HG02884 (cell line): ENCODE data around the gene HELT.
"Not testable (repeated sequence)": the region's sequence is repeated elsewhere in the genome, so short reads cannot be mapped to it uniquely, and the experiment has no call there.

Source experiments
- ATAC-seq: cut with Tn5 transposase; IDR thresholded peaks from one replicate; pipeline ENCODE4 v1.9.1; 2021; ENCODE audit warnings: mild to moderate bottlenecking, moderate library complexity; ENCODE audit not compliant: unreplicated experiment

HELT gene, protein sequence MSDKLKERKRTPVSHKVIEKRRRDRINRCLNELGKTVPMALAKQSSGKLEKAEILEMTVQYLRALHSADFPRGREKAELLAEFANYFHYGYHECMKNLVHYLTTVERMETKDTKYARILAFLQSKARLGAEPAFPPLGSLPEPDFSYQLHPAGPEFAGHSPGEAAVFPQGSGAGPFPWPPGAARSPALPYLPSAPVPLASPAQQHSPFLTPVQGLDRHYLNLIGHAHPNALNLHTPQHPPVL

DNA sequence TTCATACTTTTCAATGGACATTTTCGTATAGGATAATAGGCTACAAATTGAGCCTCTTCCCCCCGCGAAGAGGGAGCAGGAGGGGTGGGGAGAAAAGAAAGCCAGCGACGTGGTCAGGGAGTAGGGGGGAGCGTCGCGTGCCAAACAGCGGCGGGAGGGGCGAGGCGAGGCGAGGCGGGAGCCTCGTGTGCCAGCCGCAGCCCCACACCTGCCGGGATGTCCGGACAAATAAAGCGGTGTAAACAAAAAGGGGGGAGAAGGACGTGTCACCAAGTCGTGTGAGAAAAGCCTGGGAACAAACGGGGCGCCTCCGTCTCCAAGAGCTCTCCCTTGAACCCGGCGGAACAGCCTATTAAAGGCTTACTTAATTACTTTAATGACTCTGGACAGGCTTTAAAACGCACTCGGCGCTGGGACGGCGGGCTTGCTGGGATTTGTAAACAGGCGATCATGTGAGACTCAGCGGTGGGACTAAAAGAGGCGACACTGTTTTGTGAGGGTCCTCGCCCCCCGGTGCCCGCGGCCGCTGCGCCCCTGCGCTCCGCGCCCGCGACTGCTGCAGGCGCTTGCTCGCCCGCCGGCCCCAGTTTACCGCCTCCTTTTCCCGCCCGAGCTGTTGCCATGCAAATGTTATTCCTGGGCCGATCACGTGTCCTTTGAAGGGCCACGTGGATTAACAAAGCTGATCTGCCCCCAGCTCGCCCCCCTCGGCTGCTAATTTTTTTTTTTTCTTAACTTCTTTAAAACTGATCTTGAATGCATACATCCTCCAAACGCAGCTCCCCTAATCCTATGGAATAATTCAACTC lies at the start of gene HELT:
Gene HELT, plus strand, starts transcription at position 527 of the 809 bp plus-strand sequence. CDS start 439 bp downstream, outside the sequence.
- no peak for ATAC-seq

DNA sequence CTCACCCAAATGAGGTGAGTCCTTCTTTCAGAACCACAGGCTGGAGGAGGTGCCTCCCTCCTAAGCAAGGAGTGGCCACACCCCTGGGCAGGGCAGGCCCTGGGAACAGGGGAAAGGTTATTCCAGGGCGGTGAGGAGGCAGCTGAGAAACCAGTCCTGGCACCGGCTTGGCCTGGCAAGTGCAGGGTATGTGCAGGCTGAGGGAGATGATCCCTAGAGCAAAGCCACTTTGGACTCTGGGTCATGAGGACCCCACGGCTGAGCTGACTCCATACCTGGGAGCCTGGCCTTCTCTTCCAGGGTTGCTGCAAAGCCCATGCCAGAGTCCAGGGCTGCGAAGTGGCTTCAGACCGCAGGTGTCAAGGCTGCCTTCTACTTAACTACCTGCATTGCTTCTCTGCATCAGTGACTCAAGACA lies 49.5 kb upstream of the HELT start:
- ATAC-seq = no peak

DNA sequence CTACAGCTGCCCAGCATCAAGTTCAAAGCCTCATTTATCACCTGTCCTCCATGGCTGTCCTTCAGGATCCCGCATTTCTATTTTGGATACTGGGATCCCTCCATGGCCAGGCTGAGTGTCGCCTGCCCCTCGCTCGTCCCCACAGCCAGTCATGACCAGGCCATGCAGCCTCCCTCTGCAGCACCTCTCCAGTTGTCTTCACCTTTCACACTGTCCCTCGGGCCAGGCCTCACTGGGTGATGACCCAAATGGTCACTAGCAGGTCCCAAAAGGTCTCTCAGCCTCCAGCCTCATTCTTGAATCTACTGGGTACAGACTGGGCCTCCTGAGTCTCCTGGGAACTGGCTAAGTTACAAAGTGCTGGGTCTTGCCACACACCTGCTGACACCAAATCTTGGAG lies 48.7 kb upstream of the HELT start:
- ATAC-seq = no peak

DNA sequence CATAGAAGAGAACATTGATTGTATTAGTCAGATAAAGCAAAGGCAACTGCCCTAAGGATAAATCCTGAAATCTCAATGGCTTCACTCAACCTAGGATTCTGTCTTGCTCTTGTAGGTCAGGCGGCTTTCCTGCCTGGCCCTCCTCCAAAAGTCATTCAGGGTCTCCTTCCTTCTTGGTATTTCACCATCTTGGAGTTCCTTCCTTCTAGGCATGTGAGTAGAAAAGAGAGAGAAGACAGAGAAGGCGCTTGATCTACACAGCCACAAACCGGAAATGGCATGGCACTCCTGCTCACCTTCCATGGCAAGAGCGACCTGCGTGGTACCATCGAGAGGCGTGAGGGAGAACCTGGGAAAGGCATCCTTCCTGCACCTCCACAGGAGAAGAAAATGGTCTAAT lies 45.3 kb upstream of the HELT start:
- ATAC-seq = no peak

DNA sequence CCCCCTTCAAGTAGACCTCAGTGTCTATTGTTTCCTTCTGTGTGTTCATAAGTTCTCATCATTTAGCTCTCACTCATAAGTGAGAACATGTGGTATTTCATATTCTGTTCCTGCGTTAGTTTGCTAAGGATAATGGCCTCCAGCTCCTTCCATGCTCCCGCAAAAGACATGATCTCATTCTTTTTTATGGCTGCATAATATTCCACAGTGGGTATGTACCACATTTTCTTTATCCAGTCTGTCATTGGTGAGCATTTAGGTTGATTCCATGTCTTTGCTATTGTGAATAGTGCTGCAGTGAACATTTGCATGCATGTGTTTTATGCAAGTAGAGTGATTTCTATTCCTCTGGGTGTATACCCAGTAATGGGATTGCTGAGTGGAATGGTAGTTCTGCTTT lies 41.9 kb upstream of the HELT start:
- ATAC-seq = not testable (repeated sequence)

DNA sequence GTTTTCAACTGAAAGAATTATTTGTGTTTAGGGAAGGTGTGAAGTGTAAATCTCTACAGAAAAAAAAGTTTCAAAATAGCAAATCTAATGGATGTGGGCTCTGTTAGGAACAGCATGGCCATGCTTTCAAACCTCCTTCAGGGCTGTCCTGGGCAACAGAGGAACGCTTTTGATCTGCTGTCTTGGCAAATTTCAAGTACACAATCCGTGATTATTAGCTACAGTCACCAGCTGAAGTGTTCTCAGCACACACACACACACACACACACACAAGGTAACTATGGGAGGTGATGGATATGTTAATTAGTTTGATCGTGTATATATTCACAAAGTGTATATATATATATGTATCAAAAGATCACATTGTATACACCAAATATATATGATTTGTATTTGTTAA lies 40.5 kb upstream of the HELT start:
- no peak for ATAC-seq

DNA sequence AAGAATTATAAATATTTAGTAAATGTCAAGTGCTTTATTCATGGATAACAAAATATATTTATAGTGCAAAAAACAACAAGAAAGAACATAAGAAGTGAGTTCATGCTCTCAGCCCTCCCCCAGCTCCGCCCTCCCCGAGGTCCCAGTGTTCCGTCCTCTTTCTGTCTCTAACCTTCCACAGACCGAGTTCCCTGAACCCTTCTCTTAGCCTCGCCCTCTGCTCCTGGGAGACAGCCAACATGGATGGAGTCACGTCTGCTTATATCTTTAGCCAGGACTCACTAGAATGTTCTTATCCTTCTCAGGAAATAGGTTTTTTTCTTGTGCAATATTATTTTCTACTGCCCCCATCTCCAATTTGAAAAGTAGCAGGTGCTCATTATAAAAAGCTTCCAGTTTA lies 40.1 kb upstream of the HELT start:
- ATAC-seq = no peak

DNA sequence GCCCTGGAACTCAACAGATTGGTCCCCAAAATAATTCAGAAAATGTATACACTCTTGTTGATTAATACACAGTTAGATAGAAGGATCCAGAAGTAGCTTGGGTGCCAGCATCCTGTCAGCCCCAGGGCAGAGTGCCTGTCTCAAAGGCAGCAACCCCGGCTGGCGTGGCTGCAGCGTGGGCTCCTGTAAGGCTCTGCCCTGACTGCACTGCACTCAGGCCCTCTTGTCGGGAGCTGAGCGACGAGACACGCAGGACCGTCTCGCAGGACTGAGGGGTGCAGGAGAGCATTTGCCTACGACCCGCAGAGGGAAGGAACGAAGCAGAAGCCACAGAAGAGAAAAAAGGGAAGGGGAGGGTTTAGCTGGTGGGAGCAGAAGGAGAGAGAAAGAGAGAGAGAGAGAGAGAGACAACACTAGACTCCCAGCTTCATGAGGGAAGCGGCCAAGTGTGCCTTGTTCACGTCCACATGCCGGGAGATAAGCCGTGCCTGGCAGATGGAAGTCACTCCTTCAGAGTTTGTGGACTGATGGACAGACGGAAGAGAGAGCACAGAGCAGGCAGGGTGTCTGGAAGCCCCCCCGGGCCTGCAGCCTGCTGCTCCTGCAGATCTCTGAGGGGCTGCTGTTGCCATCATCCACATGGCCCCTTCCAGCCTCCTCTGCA lies 38.7 kb upstream of the HELT start:
- no peak for ATAC-seq

DNA sequence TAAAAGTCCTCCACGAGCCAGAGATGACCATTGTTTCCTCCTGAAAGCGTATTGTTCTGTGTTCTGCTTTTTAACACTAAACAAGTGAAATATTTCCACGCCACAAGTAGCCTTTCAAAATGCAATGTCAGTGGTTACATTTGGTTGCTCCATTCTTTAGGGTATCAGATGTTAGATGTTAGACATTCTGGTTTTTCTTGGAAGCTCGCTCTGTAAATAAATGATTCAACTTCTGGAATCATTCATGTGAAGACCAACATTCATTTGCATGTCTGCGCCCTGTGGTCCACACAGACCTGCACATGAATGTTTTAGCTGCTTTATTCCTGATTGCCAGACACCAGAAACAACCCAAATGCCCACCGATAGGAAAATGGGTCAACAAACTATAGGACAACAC lies 38.0 kb upstream of the HELT start:
- no peak for ATAC-seq

DNA sequence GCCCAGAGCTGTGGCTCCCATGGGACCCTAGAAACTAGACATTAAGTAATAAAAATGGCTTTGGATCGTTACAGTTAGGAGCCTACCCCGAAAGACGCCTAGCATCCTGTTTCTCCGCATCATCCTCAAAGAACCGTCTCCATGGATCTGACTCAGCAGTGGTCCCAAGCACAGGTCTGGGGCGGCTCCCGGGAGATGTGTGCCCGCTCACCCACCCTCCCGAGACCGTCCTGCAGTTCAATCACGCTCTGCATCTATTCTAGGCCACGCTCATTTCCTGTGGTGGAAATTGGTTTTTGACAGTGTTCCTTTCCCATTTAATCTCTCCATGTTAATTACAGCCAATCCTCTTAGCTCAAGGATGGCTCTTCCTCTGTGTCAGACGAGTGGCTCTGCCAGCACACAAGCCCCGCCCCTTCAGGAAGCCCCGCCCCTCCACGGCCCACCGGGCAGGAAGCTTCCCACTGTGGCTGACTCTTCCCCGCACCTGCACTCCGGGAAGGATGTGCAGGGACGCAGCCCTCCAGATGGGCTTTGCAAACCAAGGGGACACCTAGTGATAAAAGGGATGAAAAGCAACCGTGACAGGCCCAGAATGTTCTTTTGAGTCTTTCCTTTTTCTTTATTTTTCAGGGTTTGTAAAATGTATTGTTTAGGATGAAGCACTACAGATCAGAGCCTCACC lies 34.5 kb upstream of the HELT start:
- peak; percentile 61 for ATAC-seq

DNA sequence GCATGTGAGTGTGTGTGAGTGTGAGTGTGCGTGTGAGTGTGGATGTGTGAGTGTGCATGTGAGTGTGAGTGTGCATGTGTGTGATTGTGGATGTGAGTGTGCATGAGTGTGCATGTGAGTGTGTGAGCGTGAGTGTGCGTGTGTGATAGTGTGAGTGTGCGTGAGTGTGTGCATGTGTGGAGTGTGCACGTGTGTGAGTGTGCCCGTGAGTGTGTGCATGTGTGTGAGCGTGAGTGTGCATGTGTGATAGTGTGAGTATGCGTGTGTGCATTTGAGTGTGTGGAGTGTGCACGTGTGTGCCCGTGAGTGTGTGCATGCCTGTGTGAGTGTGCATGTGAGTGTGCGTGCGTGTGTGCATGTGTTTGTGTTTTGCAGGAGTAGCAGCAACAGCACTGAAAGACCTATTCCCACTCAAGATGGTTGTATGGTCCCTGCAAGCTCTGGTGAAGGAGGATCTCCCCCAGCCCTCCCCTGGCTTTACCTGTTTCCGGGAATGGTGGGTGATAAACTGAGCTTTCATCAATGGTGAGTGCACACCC lies 30.7 kb upstream of the HELT start:
- no peak for ATAC-seq

DNA sequence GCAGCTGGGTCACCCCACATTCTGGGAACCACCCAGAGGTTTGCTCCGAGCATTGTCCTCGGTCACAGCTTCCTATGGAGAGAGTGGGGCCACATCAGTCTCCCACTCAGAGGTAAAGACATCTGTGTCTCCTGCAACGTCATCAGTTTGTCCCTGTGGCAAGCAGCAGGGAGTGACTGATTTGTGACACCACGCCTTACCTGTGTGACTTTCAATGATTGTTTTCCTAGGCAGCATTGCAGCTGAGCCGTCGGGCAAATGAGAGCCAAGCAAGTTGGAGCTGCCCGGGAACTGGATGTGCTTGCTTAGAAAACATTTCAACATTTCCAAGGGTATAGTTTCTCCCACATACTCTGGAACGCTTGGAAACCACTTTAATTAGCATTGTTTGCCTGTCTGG lies 29.7 kb upstream of the HELT start:
- no peak for ATAC-seq

DNA sequence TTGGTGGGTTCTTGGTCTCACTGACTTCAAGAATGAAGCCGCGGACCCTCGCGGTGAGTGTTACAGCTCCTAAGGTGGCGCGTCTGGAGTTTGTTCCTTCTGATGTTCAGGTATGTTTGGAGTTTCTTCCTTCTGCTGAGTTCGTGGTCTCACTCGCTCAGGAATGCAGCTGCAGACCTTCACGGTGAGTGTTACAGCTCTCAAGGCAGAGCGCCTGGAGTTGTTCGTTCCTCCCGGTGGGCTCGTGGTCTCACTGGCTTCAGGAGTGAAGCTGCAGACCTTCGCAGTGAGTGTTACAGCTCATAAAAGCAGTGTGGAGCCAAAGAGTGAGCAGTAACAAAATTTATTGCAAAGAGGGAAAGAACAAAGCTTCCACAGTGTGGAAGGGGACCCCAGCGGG lies 29.0 kb upstream of the HELT start:
- ATAC-seq = not testable (repeated sequence)

DNA sequence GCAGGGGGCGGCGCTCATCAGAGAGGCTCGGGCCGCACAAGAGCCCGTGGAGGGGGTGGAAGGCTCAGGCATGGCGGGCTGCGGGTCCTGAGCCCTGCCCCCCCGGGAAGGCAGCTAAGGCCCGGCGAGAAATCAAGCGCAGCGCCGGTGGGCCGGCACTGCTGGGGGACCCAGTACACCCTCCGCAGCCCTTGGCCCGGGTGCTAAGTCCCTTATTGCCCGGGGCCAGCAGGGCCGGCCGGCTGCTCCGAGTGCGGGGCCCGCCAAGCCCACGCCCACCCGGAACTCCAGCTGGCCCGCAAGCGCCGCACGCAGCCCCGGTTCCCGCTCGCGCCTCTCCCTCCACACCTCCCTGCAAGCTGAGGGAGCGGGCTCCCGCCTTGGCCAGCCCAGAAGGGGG lies 28.2 kb upstream of the HELT start:
- ATAC-seq = not testable (repeated sequence)

DNA sequence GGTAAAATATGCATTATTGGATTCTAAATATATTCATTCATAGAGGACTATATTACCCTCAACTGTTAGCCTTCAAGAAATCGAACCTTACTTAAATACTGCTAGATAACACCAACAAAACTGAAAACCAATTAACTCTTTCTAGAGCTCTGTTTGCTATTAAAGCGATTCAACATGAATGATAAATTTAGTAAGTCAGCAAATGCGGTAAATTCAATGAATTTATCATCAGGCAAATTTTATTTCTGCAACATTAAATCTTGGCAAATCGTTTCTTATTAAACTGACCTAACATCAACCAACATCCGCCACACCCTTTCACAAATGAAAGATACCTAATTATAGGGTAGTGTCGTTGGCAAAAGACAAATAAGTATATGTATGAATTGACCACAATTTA lies 26.4 kb upstream of the HELT start:
- ATAC-seq = no peak

DNA sequence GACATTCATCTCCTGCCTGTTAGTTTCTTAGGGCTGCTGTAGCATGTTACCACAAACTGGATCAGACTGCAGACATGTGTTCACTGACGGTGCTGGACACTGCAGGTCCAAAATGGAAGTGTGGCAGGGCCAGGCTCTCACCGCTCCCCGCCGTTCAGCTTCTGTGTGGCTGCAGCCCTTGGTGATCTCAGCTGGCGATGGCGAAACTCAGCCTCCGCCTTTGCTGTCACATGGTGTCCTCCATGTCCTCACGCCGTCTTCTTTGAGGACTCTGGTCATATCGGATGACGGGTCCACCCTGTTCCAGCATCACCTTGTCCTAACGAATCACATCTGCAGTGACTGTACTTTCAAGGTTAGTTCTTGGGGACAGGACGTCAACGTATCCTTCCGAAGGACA lies 25.9 kb upstream of the HELT start:
- ATAC-seq = no peak

DNA sequence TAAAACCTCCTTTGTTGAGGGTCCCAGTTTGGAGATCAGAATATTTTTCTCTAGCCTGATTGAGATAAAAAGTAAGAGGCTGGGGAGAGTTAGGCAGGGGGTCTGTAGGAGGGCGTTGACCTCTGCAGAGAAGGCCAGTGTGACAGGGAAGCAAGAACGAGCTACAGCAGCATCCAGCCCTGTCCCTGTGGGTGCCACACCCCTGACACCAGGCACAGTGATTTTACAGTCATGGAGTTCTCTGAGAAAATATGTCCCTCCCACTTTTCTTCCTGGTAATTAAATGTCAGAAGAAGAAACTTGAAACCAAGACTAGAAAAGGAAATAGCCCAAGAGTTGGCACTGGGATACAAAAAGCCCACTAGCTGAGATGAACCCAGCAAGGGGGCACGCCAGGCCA lies 25.0 kb upstream of the HELT start:
- ATAC-seq = no peak

DNA sequence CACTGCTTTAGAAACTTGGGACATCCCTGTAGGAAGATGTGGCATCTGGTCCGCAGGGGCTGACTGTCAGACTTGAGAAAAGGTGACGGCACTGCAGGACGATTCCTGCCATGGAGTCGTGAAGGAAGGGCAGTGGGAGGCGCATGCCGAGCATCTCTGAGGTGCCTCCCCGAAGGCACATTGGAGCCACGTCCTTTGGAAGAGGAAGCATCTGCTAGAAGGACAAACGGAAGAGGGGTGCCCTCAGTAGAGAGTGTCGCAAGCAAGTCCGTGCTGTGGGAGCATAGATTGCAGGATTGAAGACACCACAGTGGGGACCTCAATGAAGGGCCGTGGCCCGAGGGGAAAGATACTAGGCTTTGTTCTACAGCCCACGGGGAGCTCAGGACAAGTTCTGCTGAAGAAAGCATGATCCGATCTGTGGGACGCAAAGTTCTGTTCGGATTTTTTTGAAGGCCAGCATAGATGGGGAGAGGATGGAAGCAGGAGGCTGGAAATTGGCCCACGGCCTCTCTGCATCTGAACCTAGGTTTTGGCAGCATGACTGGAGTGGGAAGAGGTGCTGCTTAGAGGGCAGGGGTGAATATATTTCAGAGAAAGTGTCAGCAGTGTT lies 24.2 kb upstream of the HELT start:
- no peak for ATAC-seq

DNA sequence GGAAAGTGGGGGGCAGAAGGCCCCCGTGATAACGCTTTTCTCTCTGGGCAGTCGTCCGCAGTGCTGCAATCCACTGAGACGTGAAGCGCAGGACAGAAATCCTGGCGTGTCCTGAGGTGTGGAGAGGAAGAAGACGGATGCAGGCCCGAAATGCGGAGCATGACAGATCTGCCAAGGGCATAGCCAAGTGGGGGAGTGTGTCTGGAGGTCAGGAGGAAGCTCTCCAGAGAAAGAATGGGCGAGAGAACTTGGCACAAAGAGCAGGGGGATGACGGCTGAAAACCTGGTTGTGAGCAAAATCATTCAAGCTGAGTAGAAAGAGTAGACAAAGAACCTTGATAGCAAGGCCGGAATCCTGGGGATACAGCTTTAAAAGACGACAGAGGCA lies 23.7 kb upstream of the HELT start:
- no peak for ATAC-seq

DNA sequence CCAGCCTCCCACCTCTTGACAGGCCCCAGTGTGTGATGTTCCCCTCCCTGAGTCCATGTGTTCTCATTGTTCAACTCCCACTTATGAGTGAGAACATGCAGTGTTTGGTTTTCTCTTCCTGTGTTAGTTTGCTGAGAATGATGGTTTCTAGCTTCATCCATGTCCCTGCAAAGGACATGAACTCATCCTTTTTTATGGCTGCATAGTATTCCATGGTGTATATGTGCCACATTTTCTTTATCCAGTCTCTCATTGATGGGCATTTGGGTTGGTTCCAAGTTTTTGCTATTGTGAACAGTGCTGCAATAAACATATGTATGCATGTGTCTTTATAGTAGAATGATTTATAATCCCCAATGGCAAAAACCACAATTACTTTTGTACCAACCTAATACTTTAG lies 20.6 kb upstream of the HELT start:
- not testable (repeated sequence) for ATAC-seq

DNA sequence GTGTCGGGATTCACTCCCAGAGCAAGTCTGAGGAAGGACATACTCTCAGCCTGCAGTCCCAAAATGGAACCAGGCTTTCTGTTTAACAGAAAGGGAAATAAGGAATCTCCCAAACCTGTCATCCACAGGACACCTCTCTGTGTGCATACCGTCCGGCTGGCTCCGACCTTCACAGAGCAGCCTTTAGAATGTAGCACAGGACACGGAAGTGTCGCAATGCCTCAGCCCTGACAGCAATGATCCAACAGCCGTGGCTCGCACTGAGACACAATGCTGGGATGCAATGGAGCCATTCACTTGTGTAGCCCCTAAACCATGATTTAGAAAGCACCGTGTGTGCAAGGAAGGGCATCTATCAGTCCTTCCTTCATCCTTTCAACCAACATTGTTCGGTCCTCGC lies 15.5 kb upstream of the HELT start:
- no peak for ATAC-seq
